Measurements from ENCODE around the gene FBXO42.

Gene FBXO42

GRCh38 chr1:16351994-16352841 lies at the start of gene FBXO42:
FBXO42 (minus strand) TSS chr1:16352480; CDS start chr1:16315418, 37,062 bp downstream.
- peak; percentile 66 for DNase-seq

GRCh38 chr1:16398371-16398953 lies 46.2 kb upstream of the FBXO42 start:
- no peak for DNase-seq

- no peak for DNase-seq
Observed at GRCh38 chr1:16397120-16397519, 44.8 kb upstream of the FBXO42 start.

- no peak for DNase-seq
Observed at GRCh38 chr1:16396591-16396990, 44.3 kb upstream of the FBXO42 start.

GRCh38 chr1:16394977-16395376 lies 42.7 kb upstream of the FBXO42 start:
- no peak for DNase-seq

GRCh38 chr1:16393570-16394521 lies 41.6 kb upstream of the FBXO42 start:
- no peak for DNase-seq

GRCh38 chr1:16392740-16393569 lies 40.7 kb upstream of the FBXO42 start:
- no peak for DNase-seq

- no peak for DNase-seq
Observed at GRCh38 chr1:16391411-16391810, 39.1 kb upstream of the FBXO42 start.

- no peak for DNase-seq
Observed at GRCh38 chr1:16387201-16388188, 35.2 kb upstream of the FBXO42 start.

- DNase-seq: no peak
Observed at GRCh38 chr1:16386454-16387113, 34.3 kb upstream of the FBXO42 start.

GRCh38 chr1:16385659-16386453 lies 33.6 kb upstream of the FBXO42 start:
- no peak for DNase-seq

- DNase-seq: no peak
Observed at GRCh38 chr1:16383888-16384287, 31.6 kb upstream of the FBXO42 start.

GRCh38 chr1:16380868-16381267 lies 28.6 kb upstream of the FBXO42 start:
- no peak for DNase-seq

- DNase-seq: no peak
Observed at GRCh38 chr1:16378443-16378842, 26.2 kb upstream of the FBXO42 start.

- DNase-seq: no peak
Observed at GRCh38 chr1:16376971-16377370, 24.7 kb upstream of the FBXO42 start.

- no peak for DNase-seq
Observed at GRCh38 chr1:16375521-16376340, 23.5 kb upstream of the FBXO42 start.

- DNase-seq: no peak
Observed at GRCh38 chr1:16374266-16374665, 22.0 kb upstream of the FBXO42 start.

GRCh38 chr1:16372535-16373285 lies 20.4 kb upstream of the FBXO42 start:
- DNase-seq: no peak
